K562 (cell line): ENCODE data around the gene NBPF3. TPM values are rescaled to one million over a fixed set of nuclear protein-coding genes. Genes with fewer than 3 reads are reported as not detected.

ENCODE experiments used
- DDX20 ChIP-seq: fragments of 450-650 bp; IDR thresholded peaks from 2 replicates; pipeline ENCODE4 v1.6.1; 2016; ENCODE audit warnings: missing genetic modification characterization, low read depth, mild to moderate bottlenecking, missing compliant biosample characterization, moderate library complexity
- E2F1 ChIP-seq: sonication (generic); formaldehyde crosslinking; IDR thresholded peaks from 2 replicates; pipeline ENCODE4 v1.8.1; 2023; ENCODE audit warnings: mild to moderate bottlenecking, missing genetic modification reagents, moderate library complexity
- E2F4 ChIP-seq: sonication (generic); formaldehyde crosslinking; IDR thresholded peaks from 2 replicates; pipeline ENCODE4 v1.8.0; 2022; ENCODE audit warnings: mild to moderate bottlenecking, low read depth, missing genetic modification reagents
- MEF2A ChIP-seq: IDR thresholded peaks from 2 replicates; pipeline ENCODE4 v1.6.1; 2011; ENCODE audit warnings: low read depth, mild to moderate bottlenecking, low read length, moderate library complexity; ENCODE audit not compliant: control insufficient read depth
- RBM15 ChIP-seq: fragments of 200-400 bp; formaldehyde crosslinking; IDR thresholded peaks from 2 replicates; pipeline ENCODE4 v1.6.1; 2018; ENCODE audit warnings: mild to moderate bottlenecking, low read length, moderate library complexity; ENCODE audit not compliant: insufficient read depth
- RBM39 ChIP-seq: fragments of 200-400 bp; formaldehyde crosslinking; optimal IDR thresholded peaks from 2 replicates; pipeline ENCODE3; 2018; ENCODE audit warnings: low read depth, low read length
- SMARCB1 ChIP-seq: IDR thresholded peaks from 2 replicates; pipeline ENCODE4 v1.6.1; 2011; ENCODE audit warnings: improper control_type of control experiment, low read depth; ENCODE audit not compliant: insufficient read length
- TCF15 ChIP-seq: fragments of 250-450 bp; sonication (Bioruptor Pico); IDR thresholded peaks from 2 replicates; pipeline ENCODE4 v1.8.0; 2022; ENCODE audit warnings: moderate library complexity, mild to moderate bottlenecking, inconsistent platforms
- ZBTB40 ChIP-seq, 2 experiments: fragments of 450-650 bp in 1 of 2; sonication (generic) in 1 of 2; formaldehyde crosslinking in 1 of 2; IDR thresholded peaks; 2 replicates each; pipeline versions ENCODE4 v1.7.1 to v1.9.0; 2016 to 2022; ENCODE audit warnings: inconsistent platforms in 1 of 2, mild to moderate bottlenecking in 1 of 2, missing genetic modification reagents in 1 of 2
- ZC3H8 ChIP-seq: fragments of 450-650 bp; IDR thresholded peaks from 2 replicates; pipeline ENCODE4 v1.6.1; 2017
- polyA plus RNA-seq, 8 experiments: library from polyadenylated mRNA; depleted of rRNA in 4 of 8; stranded (reverse) in 5 of 8; unstranded in 3 of 8; fragments of >200 nt; fragmentation: Nextera tagmentation in 2 of 8; fragmentation: Illumina TruSeq in 1 of 8; extraction: Ambion mirVana in 2 of 8; extraction: Trizol in 1 of 8; gene quantifications; 2 replicates each; pipeline versions ENCODE4 v1.2.1 to v1.2.3, GENCODE V29; 2011 to 2014; ENCODE audit warnings: inconsistent platforms in 1 of 8, missing spikeins in 1 of 8
- total RNA-seq, 7 experiments: library from RNA; depleted of rRNA in 6 of 7; stranded (reverse); fragments of >200 nt in 6 of 7; fragmentation: Illumina TruSeq in 2 of 7; extraction: Trizol in 2 of 7; gene quantifications; 2 replicates each; pipeline versions ENCODE4 v1.2.1 to v1.2.3, GENCODE V29; 2011 to 2021; ENCODE audit warnings: low replicate concordance in 1 of 7

Gene NBPF3
- total and polyA plus RNA-seq, 9 of the 15 experiments (the other 6 are each of a cell fraction or from before 2014, with no cell fraction given): 1.5 to 7.3 (median 5.4) TPM

- TF ChIP-seq ZBTB40 (IDR thresholded peaks at IDR 0.05) (no peak), ZBTB40 (CRISPR knock-in tag; IDR thresholded peaks at IDR 0.05) (no peak), DDX20 (no peak), SMARCB1 (no peak), TCF15 (CRISPR knock-in tag) (no peak), MEF2A (no peak), E2F4 (CRISPR knock-in tag) (no peak), RBM15 (no peak), ZC3H8 (no peak), E2F1 (CRISPR knock-in tag) (no peak), RBM39 (no peak)
Observed at GRCh38 chr1:21520899-21521716, 81.2 kb downstream of the NBPF3 start (continued).
